ENCODE results near the gene RHOC. TPM values are rescaled to one million over a fixed set of nuclear protein-coding genes. Genes with fewer than 3 reads are reported as not detected.

The RHOC gene
- total RNA-seq, 1 donor from 2014 or later = 516 TPM

GRCh38 chr1:112677501-112677900 lies 29.4 kb downstream of the RHOC start:
- DNase-seq (ENCODE audit: low read depth) = no peak

DNA sequence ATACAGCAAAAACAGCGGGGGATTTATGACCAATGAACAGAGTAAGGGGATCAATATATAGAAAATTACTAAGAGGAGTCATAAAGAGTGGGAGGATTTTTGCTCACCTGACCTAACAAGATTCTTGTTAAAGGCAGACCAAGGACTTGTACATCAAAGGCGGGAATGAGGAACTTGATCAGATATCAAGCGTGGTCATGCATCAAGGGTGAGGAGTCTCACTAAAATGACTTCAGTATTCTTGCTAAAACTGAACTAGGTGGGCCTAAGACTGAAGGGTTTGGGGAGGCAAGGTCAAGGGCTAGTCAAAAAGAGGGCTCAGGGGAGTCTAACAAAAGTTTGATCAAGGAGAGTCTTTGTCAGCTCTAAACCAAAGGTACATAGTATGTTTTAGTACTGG lies 30.4 kb downstream of the RHOC start:
- DNase-seq (ENCODE audit: low read depth) = no peak

DNA sequence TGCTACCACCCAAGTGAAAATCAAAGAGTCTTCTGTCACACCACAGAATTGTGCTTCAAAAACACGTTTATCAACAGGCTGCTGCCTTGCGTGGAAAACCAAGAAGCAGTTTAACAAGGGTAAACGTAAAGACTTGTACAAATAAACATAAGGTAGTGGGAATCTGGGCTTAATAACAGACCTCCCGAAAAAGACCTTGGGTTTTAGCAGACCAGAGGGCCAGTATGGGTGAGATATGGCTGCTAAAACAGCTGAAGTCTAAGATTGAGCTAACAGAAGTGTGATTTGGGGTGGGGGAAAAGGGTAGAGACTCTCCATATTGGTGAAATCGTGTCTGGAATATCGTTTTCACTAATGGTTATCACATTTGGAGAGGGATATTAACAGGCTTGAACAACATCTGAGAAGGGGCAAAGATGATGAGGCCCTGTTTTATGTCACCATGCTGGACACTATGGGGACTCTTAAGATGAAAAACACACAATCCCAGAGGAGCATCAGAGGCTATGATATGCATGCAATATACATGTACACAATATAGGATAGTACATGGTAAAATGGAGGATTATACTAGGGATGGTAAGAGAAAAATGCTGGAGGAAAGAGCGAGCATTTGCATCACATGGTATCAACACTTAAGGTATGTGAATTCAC lies 31.1 kb downstream of the RHOC start:
- DNase-seq (ENCODE audit: low read depth) = no peak

GRCh38 chr1:112674986-112675727 lies 31.8 kb downstream of the RHOC start:
- no peak for DNase-seq (ENCODE audit: low read depth)

- DNase-seq (ENCODE audit: low read depth) = peak; percentile 46
Observed at GRCh38 chr1:112674440-112674985, 32.4 kb downstream of the RHOC start, which contains the start of gene MOV10. TSS of gene MOV10 (plus strand) at chr1:112674659. CDS start at chr1:112674913, 254 bp downstream.

DNA sequence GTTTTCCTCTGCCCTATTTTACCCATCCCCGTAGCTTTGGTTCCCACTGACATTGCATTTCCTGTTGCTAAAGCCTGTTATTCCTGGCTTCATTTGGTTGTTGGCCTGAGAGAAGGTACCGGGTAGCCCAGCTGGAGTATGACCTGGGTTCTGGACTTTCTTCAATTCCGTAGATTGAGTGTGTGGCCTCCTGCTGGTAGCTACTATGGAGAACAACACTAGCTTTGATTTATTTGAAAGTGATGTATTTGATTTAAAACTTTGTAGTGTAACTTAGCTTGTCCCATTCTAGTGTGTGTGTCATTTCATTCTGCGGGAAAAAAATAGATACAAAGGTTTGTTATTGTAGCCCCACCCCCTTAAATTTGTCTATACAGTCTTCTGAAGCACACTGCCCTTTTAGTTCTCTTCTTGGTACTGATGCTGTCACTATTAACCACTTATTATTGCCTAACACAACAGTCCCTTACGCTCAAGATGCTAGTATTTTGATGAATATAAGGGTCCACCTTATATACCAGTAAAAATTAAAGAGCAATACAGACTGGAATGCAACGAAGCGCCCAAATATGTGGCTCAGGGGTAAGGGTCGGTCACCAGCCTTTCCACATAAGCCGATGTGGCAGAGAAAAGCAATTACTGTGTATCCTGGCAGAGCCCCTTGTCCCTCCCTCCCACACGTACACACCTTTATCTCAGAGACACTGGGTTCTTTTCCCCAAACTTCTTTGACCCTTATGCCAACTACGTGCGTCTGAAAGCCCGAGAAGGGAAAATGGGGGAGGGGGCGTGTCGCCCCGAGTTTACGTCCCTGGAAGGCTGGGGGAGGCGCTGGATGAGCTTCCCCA lies 33.1 kb downstream of the RHOC start:
- peak; percentile 64 for DNase-seq (ENCODE audit: low read depth)

- no peak for DNase-seq (ENCODE audit: low read depth)
Observed at GRCh38 chr1:112672842-112673241, 34.1 kb downstream of the RHOC start.

- DNase-seq (ENCODE audit: low read depth) = no peak
Observed at GRCh38 chr1:112672009-112672408, 34.9 kb downstream of the RHOC start.

DNA sequence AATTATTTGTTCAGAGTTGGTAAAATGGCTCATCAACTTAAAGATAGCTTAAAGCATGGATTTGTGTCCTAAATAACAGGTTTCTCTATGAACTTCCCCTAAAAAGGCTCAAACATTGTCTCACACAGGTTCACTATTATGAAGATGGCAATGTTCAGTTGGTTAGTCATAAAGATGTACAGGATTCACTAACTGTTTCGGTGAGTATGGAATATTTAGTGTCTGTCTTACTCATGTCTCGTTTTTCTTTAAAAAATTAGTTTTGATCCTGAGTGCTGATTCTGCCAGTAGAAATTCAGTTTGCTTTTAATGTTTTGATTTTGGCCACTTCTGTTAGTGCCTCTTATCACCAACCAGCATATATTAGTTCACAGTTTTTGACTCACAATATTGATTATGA lies 40.0 kb downstream of the RHOC start:
- DNase-seq (ENCODE audit: low read depth) = no peak

DNA sequence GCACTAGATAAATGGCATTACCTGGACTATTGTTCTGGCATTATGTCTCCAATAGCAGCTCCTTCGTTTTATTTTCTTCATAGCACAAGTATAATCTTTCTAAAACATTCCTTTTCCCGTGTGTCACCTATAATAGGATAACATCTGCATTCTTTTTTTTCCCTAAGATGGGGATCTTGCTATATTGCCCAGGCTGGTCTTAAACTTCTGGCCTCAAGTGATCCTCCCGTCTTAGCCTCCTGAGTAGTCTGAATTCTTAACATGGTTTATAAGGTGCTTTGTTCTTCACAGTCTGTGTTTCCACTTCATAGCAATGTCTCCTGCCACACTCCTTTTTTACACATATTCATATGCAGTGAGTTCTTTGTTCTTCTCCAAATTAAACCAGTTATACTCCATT lies 41.1 kb downstream of the RHOC start:
- DNase-seq (ENCODE audit: low read depth) = no peak

DNA sequence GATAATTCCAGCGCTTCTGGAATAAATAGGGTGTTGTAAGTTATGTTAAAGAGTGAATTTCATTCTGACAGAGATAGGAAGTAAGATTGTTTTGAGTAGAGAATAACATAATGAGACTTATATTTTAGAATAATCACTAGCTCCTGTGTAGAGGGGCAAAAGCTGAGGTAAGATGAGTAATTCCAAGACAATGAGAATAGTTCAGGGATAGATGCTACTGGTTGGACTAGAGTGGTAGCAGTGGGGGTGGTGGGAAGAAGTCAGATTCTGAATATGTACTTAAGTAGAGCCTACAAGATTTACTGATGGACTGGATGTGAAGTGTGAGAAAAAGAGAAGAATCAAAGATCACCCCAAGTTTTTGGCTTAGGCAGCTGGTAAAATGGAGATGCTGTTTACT lies 55.7 kb downstream of the RHOC start:
- no peak for DNase-seq (ENCODE audit: low read depth)

Other genes starting within 250 kb of the RHOC start
- 4.7 and 33.5 TPM in 2 replicates for gene WNT2B, start 198.2 kb downstream of the RHOC start, total RNA-seq
- gene ST7L, start 88.0 kb downstream of the RHOC start, total RNA-seq = 14.8 and 17.0 TPM in 2 replicates
- gene CAPZA1, start 87.3 kb downstream of the RHOC start, total RNA-seq = 236 and 260 TPM in 2 replicates
- 35.4 and 48.9 TPM in 2 replicates for gene MOV10, start 32.5 kb downstream of the RHOC start, total RNA-seq
- 2.5 and 2.6 TPM in 2 replicates for gene PPM1J, start 8.2 kb upstream of the RHOC start, total RNA-seq
- 128 and 149 TPM in 2 replicates for gene SLC16A1, start 249.1 kb upstream of the RHOC start, total RNA-seq

Data from renal cortical epithelial cell (primary cell).